Tibial artery (tissue), 4 donors: Measurements from ENCODE around the gene GTSF1L.

Experiments used
- DNase-seq, 2 donors: peaks; one replicate each; pipeline ENCODE4 v3.0.0-alpha.2; 2019
- H3K27ac ChIP-seq, 2 donors: fragments of 200-600 bp; sonication (generic) in 1 of 2; 1 replicate in 1 of 2; 2 replicates in 1 of 2; pipeline ENCODE4 v1.5.1; 2018 to 2019; ENCODE audit warnings: mild to moderate bottlenecking in 1 of 2
- H3K27me3 ChIP-seq, 2 donors: fragments of 200-600 bp; sonication (generic) in 1 of 2; one replicate each; pipeline versions ENCODE4 v1.5.1 to v1.6.0; 2016 to 2019
- H3K36me3 ChIP-seq, 3 donors: fragments of 200-600 bp; sonication (generic) in 2 of 3; one replicate each; pipeline ENCODE4 v1.5.1; 2016 to 2019; ENCODE audit warnings: mild to moderate bottlenecking in 2 of 3
- H3K4me1 ChIP-seq, 4 donors: fragments of 200-600 bp; sonication (generic) in 2 of 4; 1 replicate in 3 of 4; 2 replicates in 1 of 4; pipeline ENCODE4 v1.5.1; 2016 to 2019
- H3K4me3 ChIP-seq, 2 donors: fragments of 200-600 bp; sonication (generic) in 1 of 2; 1 replicate in 1 of 2; 2 replicates in 1 of 2; pipeline ENCODE4 v1.5.1; 2018 to 2019; ENCODE audit warnings: mild to moderate bottlenecking in 2 of 2
- H3K9me3 ChIP-seq, 3 donors: fragments of 200-600 bp; sonication (generic) in 1 of 3; one replicate each; pipeline ENCODE4 v1.5.1; 2016 to 2019
- CTCF ChIP-seq, 2 experiments: fragments of 200-600 bp in 1 of 2; fragments of 450-650 bp in 1 of 2; IDR thresholded peaks; one replicate each; pipeline ENCODE4 v1.5.1; 2017 to 2019; ENCODE audit warnings: antibody characterized with exemption in 2 of 2, mild to moderate bottlenecking in 1 of 2, moderate library complexity in 1 of 2
- intact Hi-C: fragments of 100-400 bp; cut with DNase I; formaldehyde crosslinking; loops from one replicate; pipeline ENCODE4 v1.15.0; 2023; ENCODE audit warnings: low total_unique reads

GTSF1L gene

GRCh38 chr20:43731927-43732326, 5.1 kb upstream of the GTSF1L start:
- intact Hi-C loops = no loop called here
- Histone ChIP-seq H3K4me3 (no peak overlapping the region), H3K27ac (no peak overlapping the region), H3K27me3 (peaks cover 0 to 12% of the 10 kb centered on the region in 2 donors), H3K4me1 (no peaks in the 10 kb centered on the region), H3K36me3 (no peaks in the 10 kb centered on the region), H3K9me3 (no peaks in the 10 kb centered on the region)
- no peak for DNase-seq
- TF ChIP-seq CTCF (IDR thresholded peaks at IDR 0.05) = no peak

GRCh38 chr20:43731469-43731868, 4.7 kb upstream of the GTSF1L start:
- no peaks in the 10 kb centered on the region for H3K9me3 ChIP-seq
- H3K4me3 ChIP-seq = no peak overlapping the region
- DNase-seq = no peak
- no peak overlapping the region for H3K27ac ChIP-seq
- H3K4me1 ChIP-seq = no peaks in the 10 kb centered on the region
- intact Hi-C loops = no loop called here
- no peaks in the 10 kb centered on the region for H3K36me3 ChIP-seq
- peaks cover 0 to 12% of the 10 kb centered on the region in 2 donors for H3K27me3 ChIP-seq
- TF ChIP-seq CTCF (IDR thresholded peaks at IDR 0.05) = no peak

- no peaks in the 10 kb centered on the region for H3K9me3 ChIP-seq
- no peak overlapping the region for H3K27ac ChIP-seq
- H3K36me3 ChIP-seq = no peaks in the 10 kb centered on the region
- intact Hi-C loops = no loop called here
- no peak overlapping the region for H3K4me3 ChIP-seq
- no peak for DNase-seq
- no peaks in the 10 kb centered on the region for H3K4me1 ChIP-seq
- no peak for TF ChIP-seq CTCF (IDR thresholded peaks at IDR 0.05)
- H3K27me3 ChIP-seq = peaks cover 0 to 13% of the 10 kb centered on the region in 2 donors
Measured at GRCh38 chr20:43728686-43729255, 2.0 kb upstream of the GTSF1L start.

DNA sequence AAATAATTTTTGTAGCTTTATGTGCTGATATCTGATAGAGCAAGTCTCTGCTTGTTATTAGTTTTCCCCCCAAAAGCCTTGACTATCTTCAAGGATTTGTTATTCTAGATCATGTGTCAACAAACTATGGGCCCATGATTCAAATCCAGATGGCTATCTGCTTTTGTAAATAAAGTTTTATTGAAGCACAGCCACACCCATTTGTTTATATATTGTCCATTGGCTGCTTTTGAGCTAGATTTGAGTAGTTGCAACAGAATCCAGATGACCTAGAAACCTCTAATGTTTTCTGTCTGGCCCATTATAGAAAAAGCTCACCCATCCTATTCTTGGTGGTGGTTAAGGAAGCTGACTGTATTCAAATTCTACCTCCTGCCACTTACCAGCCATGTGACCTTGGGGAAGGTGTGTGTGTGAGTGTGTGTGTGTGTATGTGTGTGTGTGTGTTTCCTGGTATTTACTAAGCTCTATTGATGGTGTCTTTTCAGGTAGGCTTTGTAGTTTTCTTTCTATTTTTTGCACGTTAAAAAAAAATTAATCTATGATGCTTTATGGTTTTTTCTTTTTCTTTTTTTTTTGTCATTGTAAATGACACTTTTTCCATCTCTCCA, 1.3 kb upstream of the GTSF1L start:
- DNase-seq = no peak

GRCh38 chr20:43726333-43726732, 469 bp downstream of the GTSF1L start:
- H3K27ac ChIP-seq = no peak overlapping the region
- H3K36me3 ChIP-seq = no peaks in the 10 kb centered on the region
- no peaks in the 10 kb centered on the region for H3K9me3 ChIP-seq
- intact Hi-C loops = no loop called here
- H3K27me3 ChIP-seq = peaks cover 0 to 6% of the 10 kb centered on the region in 2 donors
- peaks cover 0 to 5% (median 0%) of the 10 kb centered on the region in 4 donors for H3K4me1 ChIP-seq
- no peak overlapping the region for H3K4me3 ChIP-seq
- TF ChIP-seq CTCF (IDR thresholded peaks at IDR 0.05) = no peak
- DNase-seq = no peak

More for the DNA sequence above, 1.3 kb upstream of the GTSF1L start:
- intact Hi-C loops = no loop called here
- H3K4me1 ChIP-seq = no peaks in the 10 kb centered on the region
- no peaks in the 10 kb centered on the region for H3K36me3 ChIP-seq
- H3K27ac ChIP-seq = no peak overlapping the region
- no peak for TF ChIP-seq CTCF (IDR thresholded peaks at IDR 0.05)
- H3K4me3 ChIP-seq = no peak overlapping the region
- H3K27me3 ChIP-seq = peaks cover 0 to 13% of the 10 kb centered on the region in 2 donors
- H3K9me3 ChIP-seq = no peaks in the 10 kb centered on the region
